GM21723 (cell line): ENCODE measurements around the gene TJP3.

ENCODE experiments used
- ATAC-seq: cut with Tn5 transposase; IDR thresholded peaks from one replicate; pipeline ENCODE4 v1.9.1; 2021; ENCODE audit warnings: mild to moderate bottlenecking, moderate library complexity; ENCODE audit not compliant: unreplicated experiment

The TJP3 gene

DNA sequence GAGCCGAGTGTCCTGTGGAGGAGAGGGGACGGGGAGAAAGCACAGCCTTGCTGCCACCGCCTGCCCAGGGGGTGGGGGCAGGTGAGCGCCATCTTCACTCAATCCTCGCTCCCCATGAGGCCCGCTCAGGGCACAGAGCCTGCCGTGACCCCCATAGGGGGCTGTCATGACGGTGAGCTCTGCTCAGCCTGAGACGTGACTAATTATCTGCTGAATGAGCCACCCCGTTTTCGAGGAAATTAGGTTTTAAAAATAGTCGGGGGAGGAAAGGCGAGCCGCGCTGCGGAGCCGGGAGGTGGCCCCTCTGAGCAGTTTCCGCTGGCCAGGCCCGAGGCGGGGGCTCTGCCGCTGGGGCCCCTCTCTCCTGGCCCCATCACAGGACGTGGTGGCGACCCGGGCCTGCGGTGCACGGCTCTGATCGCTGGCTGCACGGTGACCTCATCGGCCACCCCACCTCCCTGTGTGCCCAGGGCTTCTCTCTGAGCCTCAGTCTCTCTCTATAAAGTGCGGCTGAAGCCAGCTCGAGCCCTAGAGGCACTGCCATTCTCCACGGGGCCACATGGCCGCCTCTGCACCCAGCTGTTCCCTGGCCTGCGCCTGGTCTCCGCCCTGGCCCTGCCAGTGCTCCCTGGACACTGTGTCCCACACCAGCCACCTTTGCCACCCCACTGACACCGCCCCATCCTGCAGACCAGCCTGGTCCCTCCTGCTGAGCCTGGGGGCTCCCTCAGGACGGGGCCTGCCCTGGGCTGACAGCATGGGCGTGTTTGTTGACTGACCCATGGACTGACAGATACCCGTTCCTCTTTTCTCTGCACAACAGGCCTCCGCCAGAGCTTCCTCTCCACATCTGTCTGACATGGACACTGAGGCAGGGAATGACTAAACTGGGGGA lies 36.3 kb upstream of the TJP3 start:
- ATAC-seq: no peak

DNA sequence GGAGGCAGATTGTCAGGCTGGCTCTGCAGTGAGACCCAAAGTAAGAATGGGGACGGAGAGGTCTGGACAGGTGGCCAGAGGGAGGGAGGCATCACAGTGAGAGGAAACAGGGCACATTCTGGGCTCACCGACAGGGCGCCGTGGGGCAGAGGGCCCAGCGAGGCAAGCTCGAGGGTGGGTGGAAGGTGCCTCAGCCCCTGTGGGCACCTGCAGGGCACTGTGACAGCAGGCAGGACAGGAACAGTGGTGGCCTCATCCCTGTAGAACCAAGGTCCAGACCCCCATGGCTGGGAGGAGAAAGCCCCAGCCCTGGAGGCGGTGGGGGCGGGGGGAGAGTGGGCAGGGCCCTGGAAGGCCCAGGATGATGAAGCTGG lies 35.6 kb upstream of the TJP3 start:
- no peak for ATAC-seq

DNA sequence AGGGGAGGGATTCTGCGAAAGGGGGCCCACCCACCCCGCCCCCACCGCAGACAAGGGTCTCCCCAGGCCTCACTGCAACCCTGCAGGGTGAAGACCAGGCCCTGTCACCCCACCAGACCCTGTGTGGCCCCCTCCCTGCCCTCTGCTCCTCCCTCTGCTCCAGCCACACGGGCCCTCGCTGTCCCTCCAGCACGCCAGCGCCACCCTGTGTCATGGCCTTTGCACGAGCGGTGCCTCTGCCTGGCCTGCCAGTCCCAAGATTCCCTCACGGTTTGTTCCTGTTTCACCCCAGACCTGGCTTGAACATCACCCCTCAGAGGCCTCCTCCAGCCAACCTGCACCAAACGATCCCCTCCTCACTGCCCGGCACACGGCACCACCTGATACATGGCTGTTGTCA lies 35.2 kb upstream of the TJP3 start:
- ATAC-seq: no peak

DNA sequence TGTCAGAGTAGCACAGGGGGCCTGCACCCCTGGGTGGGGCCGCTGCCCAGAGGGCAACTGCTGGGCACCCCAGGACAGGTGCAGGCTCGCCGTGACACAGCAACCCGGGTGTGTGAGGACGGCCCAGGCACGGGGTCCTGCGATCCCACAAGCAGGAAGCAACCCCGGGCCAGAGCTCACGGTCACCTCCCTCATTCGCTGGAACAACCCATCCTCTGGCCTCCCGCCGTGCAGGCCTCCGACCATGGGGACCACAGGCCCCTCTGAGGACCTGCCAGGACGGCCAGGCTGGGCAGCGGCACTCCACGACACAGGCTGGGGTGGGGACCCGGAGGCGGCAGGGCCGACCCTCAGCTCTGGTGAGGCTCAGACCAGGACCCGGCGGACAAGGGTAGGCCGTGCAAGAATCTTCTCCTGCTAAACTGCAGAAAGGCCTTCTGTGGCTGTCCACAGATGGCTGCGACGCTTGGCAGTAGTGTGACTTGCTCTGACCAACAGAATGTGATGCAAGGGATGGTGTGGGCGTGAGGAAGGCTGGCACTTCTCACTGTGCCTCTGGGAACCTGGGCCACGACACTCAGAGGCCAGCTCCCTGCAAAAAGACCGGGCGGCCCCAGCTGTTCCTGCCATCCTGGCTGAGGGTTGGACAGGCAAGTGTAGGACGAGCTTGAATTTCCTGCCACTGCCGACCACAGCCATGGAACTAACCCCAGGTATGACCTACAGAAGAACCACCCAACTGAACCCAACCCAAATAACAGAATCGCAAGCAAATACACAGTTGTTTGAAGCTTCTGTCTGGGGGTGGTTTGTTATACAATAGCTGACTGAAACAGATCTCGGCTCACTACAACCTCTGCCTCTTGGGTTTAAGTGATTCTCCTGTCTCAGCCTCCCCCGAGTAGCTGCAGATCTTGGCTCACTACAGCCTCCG lies 34.4 kb upstream of the TJP3 start:
- ATAC-seq: no peak

DNA sequence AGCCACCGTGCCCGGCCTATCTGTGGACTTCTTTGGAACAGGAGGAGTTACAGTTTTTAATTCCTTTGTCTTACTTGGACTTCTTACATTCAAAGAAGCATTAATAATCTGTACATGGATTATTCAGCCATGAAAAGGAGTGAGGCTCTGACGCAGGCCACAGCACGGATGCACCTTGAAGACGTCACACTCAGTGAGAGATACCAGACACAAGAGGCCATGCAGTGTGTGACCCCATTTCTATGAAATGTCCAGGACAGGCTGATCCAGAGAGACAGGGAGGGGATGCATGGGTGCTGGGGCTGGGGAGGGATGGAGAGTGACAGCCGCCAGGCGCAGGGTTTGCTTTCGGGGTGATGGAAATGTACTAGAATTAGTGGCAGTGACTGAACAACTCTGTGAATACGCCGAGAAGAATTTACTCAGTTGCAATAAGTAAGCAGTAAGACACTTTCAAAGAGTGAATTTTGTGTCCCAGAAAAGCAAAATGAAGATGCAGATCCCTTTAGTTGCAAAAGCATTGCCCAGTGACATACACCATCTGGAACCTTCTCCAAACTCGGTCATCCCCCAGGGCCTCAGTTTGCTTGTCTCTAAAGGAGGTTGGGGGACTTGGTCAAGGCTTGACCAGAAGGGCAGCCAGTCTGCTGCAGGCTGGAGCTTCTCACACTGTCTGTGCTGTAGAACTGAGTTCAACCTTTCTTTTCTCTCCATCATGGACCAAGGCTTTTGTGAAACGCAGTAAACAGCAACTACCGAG lies 33.2 kb upstream of the TJP3 start:
- no peak for ATAC-seq

DNA sequence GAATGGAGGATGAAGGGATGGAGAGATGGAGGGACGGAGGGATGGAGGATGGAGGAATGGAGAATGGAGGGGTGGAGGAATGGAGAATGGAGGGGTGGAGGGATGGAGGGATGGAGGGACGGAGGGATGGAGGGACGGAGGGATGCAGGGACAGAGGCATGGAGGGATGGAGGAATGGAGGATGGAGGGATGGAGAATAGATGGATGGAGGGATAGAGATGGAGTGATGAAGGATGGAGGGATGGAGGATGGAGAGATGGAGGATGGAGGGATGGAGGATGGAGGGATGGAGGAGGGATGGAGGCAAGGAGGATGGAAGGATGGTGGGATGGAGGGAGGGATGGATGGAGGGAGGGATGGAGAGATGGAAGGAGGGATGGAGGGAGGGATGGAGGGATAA lies 30.0 kb upstream of the TJP3 start:
- ATAC-seq: no peak

DNA sequence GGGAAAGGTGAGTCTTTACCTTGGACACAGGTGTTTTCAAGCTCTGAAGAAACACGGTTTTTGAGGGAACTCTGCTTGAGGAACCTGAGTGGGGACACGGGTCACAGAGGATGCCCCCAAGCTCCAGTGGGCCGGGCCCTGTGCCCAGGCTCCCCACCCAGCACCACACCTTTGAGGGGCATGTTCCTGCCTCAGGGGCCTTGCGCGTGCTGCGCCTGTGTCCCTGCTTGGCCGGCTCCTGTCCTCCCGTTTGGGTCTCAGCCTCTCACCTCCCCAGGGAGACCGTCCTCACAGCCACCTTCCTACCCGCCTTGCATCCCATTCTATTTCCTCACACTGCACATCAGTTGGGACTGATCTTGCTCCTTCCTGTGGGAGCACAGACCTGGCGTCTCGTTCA lies 29.0 kb upstream of the TJP3 start:
- ATAC-seq: no peak

DNA sequence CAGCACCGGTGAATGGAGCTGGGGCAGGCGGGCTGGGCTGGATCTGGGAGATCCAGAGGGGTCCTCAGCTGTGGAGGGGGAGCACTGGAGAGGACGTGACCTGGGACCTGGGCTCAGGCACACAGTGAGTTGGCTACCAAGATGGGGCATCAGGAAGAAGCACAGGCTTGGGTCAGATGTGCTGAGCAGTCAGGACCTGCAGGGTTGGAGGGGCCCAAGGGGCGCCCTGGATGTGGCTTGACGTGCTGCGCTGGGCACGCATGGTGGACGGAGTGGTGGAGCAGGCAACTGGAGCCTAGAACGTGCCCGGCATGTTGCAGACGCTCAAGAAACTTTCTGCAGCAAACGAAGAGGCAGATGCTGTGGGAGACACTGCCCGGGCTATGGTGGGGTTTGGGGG lies 28.6 kb upstream of the TJP3 start:
- ATAC-seq: no peak

DNA sequence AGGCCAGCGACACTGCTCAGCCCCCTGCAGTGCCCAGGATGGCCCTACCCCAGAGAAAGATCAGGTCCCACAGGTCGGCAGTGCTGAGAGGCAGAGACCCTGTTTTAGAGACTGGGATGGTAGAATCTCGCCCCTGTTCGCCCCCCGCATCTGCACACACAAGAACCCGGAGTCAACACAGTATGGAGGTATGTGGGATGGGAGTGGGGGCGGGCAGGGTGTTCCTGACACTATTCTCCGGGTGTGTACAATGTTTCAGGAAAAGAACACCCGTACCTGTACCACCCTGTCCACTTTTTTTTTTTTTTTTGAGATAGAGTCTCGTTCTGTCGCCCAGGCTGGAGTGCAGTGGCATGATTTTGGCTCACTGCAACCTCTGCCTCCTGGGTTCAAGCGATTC lies 27.2 kb upstream of the TJP3 start:
- ATAC-seq: no peak

DNA sequence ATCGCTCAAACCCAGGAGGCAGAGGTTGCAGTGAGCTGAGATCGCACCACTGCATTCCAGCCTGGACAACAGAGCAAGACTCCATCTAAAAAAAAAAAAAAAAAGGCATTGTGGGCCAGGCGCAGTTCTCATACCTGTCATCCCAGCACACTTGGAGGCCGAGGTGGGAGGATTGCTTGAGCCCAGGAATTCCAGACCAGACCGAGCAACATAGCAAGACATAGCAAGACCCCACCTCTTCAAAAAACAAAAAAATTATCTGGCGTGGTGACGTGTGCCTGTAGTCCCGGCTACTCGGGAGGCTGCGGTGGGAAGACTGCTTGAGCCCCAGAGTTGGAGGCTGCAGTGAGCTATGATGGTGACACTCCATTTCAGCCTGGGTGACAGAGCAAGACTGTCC lies 25.9 kb upstream of the TJP3 start:
- no peak for ATAC-seq

DNA sequence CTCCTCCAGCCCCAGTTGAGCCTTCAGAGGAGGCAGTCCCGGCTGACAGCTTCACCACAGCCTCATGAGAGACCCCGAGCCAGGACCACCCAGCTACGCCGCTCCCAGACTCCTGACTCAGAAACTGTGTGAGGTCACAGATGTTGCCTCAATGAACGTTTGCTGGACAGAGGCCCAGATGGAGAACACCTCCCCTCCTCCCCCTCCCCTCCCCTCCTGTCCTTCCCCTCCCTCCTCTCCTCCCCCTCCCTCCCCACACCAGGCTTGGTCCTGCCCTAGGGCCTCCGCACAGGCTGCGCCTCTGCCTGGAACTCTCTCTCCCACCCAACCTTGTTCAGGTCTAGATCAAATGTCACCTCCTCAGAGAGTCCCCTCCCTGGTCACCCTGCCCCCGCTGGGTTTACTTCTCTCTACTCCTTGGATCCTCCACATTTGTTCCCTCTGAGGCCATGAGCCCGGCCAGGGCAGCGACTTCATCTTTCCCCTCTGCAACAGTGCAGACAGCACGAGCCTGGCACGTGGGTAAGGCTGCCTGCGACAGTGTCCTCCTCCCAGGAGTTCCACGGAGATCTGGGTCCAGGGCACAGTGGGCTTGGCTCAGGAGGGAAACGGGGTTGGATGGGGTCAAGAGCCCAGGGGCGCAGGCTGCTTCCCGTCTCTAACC lies 25.3 kb upstream of the TJP3 start:
- ATAC-seq: no peak

DNA sequence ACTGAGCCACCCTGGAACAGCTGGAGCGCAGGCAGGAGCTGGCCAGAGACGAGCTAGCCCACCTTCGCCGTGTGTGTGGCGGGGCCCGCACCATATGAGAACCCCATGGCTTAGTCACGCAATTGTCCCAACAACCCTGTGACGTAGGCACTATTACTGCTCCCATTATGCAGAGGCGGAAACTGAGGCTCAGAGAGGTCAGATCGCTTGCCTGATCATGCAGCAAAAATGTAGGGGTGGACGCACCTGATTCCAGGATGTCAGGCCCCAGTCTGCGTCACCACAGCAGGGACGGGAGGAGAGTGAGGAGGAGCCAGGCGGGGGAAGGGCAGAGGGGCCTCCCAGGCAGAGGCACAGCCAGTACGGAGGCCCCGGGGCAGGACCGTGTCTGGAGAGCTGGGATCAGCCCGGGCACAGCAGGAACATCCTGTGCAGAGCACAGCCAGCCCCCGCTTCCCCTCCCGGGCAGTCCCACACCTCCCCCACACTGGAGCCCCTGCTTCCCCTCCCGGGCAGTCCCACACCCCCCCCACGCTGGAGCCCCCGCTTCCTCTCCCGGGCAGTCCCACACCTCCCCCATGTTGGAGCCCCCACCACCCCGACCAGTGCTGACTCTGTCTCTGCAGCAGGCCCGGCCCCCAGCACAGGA lies 24.7 kb upstream of the TJP3 start:
- ATAC-seq: no peak

DNA sequence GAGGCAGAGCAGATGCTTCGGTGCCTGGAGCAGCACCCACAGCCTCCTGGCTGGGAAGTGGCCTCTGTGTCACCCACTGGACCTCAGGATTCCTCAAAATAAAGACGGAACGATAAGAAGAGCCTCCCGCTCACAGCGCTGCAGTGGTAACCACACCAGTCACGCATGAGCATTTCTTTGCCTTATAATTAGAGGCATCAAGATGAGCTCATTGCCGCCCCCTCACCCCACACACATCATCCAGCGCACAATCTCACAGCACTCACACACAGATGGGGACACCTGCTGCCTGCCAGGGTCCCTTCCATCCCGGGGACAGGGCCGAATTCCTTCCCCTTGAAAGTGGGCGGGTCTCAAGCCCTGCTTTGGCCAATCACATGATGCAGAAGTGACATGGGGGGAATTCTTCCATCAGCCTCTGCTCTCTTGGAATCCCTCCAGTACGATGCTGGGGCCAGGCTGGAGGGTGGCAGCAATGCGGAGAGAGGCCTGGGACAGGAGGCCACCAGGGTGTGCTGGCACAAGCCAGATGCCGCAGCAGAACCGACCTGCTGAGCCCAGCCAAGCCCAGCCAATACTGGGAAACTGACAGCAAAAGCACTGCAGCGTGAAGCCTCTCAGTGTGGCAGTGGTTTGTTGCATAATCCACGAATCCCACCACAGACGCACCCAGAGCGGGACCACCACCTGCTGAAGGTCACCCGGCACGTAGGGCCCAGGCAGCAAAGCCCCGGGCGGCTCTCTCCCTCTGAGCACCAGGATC lies 23.9 kb upstream of the TJP3 start:
- ATAC-seq: no peak

DNA sequence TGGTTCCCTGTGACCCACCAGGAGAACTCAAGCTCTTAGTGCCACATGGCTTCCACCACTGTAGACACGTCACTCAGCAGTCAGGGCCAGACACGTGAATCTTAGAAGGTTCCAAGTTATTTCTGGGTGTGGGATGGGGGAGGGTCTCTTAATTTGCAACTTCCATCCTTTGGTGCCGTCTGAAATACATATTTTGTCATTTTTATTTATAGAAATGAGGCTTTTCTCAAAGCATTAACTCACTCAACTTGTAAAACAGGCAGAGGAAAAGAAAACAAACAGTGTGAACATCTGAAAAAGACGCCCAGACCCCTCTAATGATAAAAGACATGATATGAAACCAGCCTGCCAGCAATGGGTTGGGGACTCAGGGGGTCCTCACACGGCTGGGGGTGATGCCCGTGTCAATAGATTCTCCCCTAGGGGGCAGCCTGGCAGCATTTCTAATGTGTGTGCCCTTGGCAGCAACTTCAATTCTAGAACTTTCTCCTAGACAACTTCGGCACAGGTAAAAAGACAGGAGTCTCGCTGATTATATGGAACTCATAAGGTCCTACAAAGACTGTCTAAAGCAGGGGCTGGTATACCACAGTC lies 23.3 kb upstream of the TJP3 start:
- no peak for ATAC-seq

DNA sequence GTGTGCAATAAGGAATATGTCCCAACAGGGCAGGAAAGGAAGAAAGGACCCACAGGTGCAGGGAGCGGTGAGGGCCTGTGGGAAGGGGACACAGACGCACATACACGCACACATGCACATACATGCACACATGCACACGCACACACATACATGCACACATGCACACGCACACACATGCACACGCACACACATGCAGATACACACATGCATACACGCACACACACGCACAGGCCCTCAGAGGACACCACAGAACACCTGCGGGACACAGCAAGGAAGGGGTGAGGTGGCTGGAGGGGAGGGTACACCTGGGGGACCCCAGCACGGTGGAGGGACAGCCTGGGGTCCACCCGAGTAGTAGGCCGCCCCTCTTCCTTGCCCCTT lies 20.8 kb upstream of the TJP3 start:
- ATAC-seq: no peak

DNA sequence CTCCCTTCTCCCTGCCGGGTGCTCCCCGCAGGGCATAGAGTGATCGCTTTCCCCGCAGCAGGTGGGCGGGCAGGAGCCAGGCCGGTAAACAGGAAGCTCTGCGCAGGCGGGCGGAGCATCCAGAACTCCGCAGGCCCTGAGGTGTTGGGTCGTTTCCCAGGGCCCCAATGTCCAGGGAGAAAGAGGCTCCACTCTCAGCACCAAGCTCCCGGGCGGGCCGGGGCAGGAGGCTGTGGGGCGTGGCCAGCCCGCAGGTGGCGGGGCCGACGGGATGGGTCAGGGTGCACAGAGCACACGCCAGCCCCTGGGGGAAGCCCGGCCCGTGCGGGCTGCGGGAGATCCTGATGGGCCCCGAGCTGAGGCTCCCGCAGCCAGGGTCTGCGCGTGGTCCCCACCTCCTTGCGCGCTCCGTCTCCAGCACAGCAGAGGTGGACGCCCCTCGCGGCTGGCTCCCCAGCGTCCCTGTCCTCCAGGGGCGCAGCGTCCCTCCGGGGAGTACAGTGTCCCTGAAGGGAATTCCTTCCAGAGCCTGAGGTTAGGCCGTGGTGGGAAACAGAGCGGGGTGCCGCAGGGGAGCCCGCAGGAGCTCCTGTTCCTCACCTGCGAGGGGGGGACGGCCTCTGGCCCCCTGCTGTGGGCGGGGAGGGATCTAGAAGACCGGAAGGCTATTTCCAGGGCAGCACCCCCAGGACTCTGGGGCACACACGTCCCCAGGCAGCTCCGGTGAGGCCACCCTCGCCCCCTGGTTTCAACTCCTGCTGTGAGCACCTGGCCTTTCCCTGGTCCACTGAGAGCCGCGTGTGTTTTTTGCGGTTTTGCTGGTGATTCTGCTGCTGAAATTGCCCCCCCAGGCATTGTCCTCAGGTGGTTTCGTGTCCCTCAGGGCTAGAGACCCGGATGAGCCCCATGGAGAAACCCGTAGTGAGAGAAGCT lies 20.1 kb upstream of the TJP3 start:
- no peak for ATAC-seq

DNA sequence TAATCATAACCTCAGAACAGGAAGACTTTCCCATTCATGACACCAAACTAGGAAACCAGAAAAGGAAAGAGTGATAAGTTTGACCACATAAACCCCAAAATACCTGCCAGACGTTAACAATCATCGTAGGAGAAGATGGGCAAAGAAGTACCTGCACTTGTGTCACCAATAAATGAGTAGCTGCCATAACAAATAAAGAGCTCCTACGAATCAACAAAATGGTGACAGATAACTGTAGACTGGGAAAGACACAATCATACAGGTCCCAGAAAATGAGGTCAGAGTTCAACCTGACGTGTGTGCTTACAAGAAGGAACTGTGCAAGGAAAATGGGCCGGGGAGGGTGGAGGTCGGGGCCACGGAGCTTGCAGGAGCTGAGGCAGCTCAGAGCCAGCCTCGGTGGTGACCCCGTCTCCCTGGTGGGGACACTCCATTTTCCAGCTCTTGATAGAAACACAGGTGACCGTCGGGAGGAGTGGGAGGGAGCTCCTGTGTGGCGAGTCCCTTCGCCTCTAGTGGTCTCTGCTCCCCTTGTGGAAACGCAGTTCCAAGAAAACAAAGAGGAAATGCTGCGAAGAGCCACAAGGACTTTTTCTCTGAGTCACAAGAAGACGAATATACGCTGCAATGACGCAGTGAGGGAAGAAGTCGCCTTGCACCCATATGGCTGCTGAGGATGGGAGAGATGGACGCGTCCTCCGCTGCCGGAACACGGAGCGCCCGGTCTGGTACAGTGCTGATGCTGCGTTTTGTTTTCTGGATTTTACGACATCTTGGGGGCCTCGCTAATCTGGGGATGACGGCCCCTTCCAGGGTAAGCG lies 17.4 kb upstream of the TJP3 start:
- no peak for ATAC-seq
